Tibial artery (tissue), 4 donors: Measurements from ENCODE around the gene KCNH6.

Source experiments
- DNase-seq, 2 donors: peaks; one replicate each; pipeline ENCODE4 v3.0.0-alpha.2; 2019
- H3K27ac ChIP-seq, 2 donors: fragments of 200-600 bp; sonication (generic) in 1 of 2; 1 replicate in 1 of 2; 2 replicates in 1 of 2; pipeline ENCODE4 v1.5.1; 2018 to 2019; ENCODE audit warnings: mild to moderate bottlenecking in 1 of 2
- H3K27me3 ChIP-seq, 2 donors: fragments of 200-600 bp; sonication (generic) in 1 of 2; one replicate each; pipeline versions ENCODE4 v1.5.1 to v1.6.0; 2016 to 2019
- H3K36me3 ChIP-seq, 3 donors: fragments of 200-600 bp; sonication (generic) in 2 of 3; one replicate each; pipeline ENCODE4 v1.5.1; 2016 to 2019; ENCODE audit warnings: mild to moderate bottlenecking in 2 of 3
- H3K4me1 ChIP-seq, 4 donors: fragments of 200-600 bp; sonication (generic) in 2 of 4; 1 replicate in 3 of 4; 2 replicates in 1 of 4; pipeline ENCODE4 v1.5.1; 2016 to 2019
- H3K4me3 ChIP-seq, 2 donors: fragments of 200-600 bp; sonication (generic) in 1 of 2; 1 replicate in 1 of 2; 2 replicates in 1 of 2; pipeline ENCODE4 v1.5.1; 2018 to 2019; ENCODE audit warnings: mild to moderate bottlenecking in 2 of 2
- H3K9me3 ChIP-seq, 3 donors: fragments of 200-600 bp; sonication (generic) in 1 of 3; one replicate each; pipeline ENCODE4 v1.5.1; 2016 to 2019
- intact Hi-C: fragments of 100-400 bp; cut with DNase I; formaldehyde crosslinking; loops from one replicate; pipeline ENCODE4 v1.15.0; 2023; ENCODE audit warnings: low total_unique reads
- TF ChIP-seq, protein P1 (sequence below), 2 experiments: fragments of 200-600 bp in 1 of 2; fragments of 450-650 bp in 1 of 2; IDR thresholded peaks; one replicate each; pipeline ENCODE4 v1.5.1; 2017 to 2019; ENCODE audit warnings: antibody characterized with exemption in 2 of 2, mild to moderate bottlenecking in 1 of 2, moderate library complexity in 1 of 2

Gene KCNH6

DNA sequence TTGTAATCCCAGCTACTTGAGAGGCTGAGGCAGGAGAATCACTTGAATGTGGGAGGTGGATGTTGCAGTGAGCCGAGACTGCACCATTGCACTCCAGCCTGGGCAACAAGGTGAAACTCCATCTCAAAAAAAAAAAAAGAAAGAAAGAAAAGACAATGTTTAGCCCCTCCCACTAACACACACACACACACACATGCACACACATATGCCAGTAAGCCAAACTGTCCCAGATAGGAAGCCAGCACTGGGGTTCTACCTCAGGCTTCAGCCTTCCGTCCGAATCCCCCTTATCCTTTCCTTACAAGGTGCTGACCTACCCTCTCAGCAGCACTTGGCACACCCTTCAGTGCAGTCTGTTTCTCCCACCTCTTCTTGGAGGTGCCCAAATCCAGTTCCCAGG lies 8.7 kb upstream of the KCNH6 start:
- H3K4me1 ChIP-seq = no peaks in the 10 kb centered on the region
- peaks cover 0 to 14% of the 10 kb centered on the region in 2 donors for H3K27me3 ChIP-seq
- TF ChIP-seq, protein P1, sequence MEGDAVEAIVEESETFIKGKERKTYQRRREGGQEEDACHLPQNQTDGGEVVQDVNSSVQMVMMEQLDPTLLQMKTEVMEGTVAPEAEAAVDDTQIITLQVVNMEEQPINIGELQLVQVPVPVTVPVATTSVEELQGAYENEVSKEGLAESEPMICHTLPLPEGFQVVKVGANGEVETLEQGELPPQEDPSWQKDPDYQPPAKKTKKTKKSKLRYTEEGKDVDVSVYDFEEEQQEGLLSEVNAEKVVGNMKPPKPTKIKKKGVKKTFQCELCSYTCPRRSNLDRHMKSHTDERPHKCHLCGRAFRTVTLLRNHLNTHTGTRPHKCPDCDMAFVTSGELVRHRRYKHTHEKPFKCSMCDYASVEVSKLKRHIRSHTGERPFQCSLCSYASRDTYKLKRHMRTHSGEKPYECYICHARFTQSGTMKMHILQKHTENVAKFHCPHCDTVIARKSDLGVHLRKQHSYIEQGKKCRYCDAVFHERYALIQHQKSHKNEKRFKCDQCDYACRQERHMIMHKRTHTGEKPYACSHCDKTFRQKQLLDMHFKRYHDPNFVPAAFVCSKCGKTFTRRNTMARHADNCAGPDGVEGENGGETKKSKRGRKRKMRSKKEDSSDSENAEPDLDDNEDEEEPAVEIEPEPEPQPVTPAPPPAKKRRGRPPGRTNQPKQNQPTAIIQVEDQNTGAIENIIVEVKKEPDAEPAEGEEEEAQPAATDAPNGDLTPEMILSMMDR (IDR thresholded peaks at IDR 0.05) = no peak
- no peak overlapping the region for H3K4me3 ChIP-seq
- intact Hi-C loops = no loop called here
- DNase-seq = no peak
- H3K9me3 ChIP-seq = no peaks in the 10 kb centered on the region
- no peaks in the 10 kb centered on the region for H3K36me3 ChIP-seq
- H3K27ac ChIP-seq = no peak overlapping the region

DNA sequence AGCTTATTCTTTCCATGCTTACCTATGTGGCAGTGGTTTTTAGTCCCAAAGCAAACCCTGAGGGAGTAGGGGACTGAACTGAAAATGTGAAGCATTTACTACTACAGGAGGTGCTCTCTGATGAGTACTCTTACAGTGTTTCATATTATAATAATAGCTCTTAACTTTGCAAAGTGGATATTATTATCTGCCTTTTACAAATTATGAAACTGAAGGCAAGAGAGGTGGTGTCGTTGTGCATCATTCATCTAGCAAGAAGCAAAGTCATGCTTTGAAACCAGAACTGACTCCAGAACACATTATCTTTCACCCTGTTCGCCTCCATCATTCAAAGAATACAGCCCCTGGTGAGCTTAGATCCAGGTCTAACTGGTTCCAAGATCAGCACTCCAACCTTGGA lies 8.2 kb upstream of the KCNH6 start:
- no peak for DNase-seq
- Histone ChIP-seq H3K4me1 (no peaks in the 10 kb centered on the region), H3K4me3 (no peak overlapping the region), H3K27ac (no peak overlapping the region), H3K36me3 (no peaks in the 10 kb centered on the region), H3K27me3 (peaks cover 0 to 16% of the 10 kb centered on the region in 2 donors), H3K9me3 (no peaks in the 10 kb centered on the region)
- TF ChIP-seq, protein P1 (IDR thresholded peaks at IDR 0.05) = no peak
- intact Hi-C loops = no loop called here

DNA sequence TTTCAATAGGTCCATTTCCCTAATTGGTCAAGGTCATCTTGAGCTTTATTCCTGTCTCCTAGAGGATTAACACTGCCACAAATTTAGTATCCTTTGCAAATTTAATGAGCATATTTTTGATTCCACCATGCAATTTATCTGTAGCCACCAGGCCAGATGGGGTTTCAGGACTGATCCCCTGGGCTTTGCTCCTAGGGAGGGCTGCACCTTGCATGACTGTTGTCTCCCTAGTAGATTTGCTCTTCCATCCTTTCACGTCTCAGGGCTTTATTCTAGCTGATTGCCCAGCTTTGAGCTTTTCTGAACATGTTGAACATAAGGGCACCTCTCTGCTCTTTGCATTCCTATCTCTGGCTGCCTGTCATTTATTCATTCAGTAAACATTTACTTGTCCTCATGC lies 7.7 kb upstream of the KCNH6 start:
- Histone ChIP-seq H3K27ac (no peak overlapping the region), H3K36me3 (no peaks in the 10 kb centered on the region), H3K27me3 (peaks cover 0 to 16% of the 10 kb centered on the region in 2 donors), H3K9me3 (no peaks in the 10 kb centered on the region), H3K4me3 (no peak overlapping the region), H3K4me1 (no peaks in the 10 kb centered on the region)
- DNase-seq = no peak
- intact Hi-C loops = no loop called here
- TF ChIP-seq, protein P1 (IDR thresholded peaks at IDR 0.05) = no peak

DNA sequence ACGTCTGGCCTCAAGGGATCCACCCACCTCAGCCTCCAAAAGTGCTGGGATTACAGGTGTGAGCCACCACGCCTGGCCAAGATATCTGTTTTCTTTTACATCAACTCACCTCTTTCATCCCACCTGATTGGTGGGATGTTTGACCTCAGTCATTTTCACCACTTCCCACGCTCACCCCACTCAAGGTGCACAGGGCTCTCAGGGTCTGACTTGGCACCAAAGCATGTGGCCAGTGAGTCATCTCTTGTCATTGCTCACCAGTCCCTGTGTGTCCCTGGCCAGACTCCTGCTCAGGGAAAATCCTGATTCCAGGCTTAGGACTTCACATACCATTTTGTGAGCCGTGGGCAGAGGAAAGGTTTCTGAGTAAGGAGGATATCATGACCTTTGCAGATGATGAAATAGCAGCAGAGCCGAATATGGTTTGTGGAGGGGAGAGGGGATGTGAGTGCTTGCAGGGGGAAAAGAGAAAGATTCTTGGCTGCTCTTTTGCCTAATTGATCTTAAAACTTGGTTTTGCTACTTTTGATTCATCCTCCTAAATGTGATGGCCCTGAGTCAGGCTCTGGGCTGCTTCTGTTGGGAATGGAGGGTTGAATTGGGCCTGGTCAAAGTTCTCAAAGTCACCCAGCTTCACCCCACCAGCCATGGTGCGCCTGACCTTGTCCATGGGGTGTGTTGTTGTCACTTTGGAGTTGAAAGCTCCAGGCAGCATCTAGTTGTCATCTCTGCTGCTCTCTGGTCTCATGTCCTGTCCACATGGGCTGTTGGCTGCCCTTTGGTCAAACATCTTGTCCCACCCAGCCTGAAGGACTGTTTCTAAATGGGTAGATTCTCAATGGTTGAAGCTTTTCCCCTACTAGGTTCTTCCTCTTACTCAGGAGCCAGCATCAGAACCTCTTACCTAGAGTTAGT lies 6.0 kb upstream of the KCNH6 start:
- no peak for DNase-seq
- intact Hi-C loops = no loop called here
- TF ChIP-seq, protein P1 (IDR thresholded peaks at IDR 0.05) = no peak
- H3K27me3 ChIP-seq = peaks cover 0 to 16% of the 10 kb centered on the region in 2 donors
- H3K4me3 ChIP-seq = no peak overlapping the region
- no peaks in the 10 kb centered on the region for H3K36me3 ChIP-seq
- no peaks in the 10 kb centered on the region for H3K4me1 ChIP-seq
- H3K27ac ChIP-seq = no peak overlapping the region
- H3K9me3 ChIP-seq = no peaks in the 10 kb centered on the region

DNA sequence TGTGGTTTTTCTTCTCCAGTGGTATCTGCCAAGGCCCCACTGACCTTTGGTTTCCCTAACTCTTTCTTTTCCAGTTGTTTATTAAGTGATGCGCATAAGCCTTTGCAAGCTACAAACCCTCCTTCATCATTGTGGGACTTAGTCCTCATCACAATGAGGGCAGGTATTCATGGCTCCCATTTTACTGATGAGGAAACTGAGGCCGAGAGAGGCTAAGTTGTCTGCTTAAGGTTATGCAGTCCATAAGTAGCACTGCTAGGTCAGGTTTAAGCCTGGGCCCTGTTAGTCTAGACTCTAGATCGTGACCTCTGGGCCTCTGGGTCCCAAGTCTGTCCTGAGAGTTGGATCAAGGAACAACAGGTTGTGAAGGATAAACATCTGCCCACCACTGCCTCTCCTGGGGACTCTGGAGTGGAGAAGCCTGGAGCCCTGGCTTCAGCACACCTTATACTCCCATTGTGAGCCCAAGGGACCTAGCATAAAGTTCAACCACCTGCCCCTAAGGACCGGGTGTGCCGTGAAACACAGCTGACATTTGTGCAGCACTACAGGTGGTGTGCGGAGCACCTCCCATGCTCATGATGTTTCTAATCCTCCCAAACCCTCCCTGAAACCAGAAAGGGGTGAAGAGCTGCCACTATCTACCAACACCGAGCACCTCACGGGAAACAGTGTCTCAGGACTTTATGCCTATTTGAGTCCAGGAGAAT lies 5.2 kb upstream of the KCNH6 start:
- no peaks in the 10 kb centered on the region for H3K36me3 ChIP-seq
- no peak for DNase-seq
- TF ChIP-seq, protein P1 (IDR thresholded peaks at IDR 0.05) = no peak
- H3K4me3 ChIP-seq = no peak overlapping the region
- H3K27ac ChIP-seq = no peak overlapping the region
- intact Hi-C loops = no loop called here
- peaks cover 0 to 3% (median under 1%) of the 10 kb centered on the region in 4 donors for H3K4me1 ChIP-seq
- H3K27me3 ChIP-seq = peaks cover 0 to 18% of the 10 kb centered on the region in 2 donors
- H3K9me3 ChIP-seq = no peaks in the 10 kb centered on the region
